GM10248 (cell line): ENCODE measurements around the gene AKAP13.

Experiments
- CTCF ChIA-PET: fragments of 300-600 bp; sonication (Branson Sonifier 250); formaldehyde crosslinking; extraction: SDS; loops from one replicate; lab custom pipeline; 2021; ENCODE audit warnings: antibody characterized with exemption; lab: Yijun Ruan, JAX
- POLR2A ChIA-PET: fragments of 350-650 bp; sonication (Branson Sonifier 250); formaldehyde crosslinking; extraction: SDS; loops from one replicate; lab custom pipeline; 2020; ENCODE audit warnings: antibody characterized with exemption; lab: Yijun Ruan, JAX
- DNase-seq: peaks from one replicate; pipeline ENCODE4 v3.0.0; 2012; ENCODE audit errors: extremely low spot score
- TF ChIP-seq, protein P1 (sequence below): IDR thresholded peaks from 2 replicates; pipeline ENCODE4 v1.5.1; 2012; ENCODE audit warnings: mild to moderate bottlenecking, low read depth; ENCODE audit errors: extremely low read depth, missing control alignments, control extremely low read depth

The AKAP13 gene

DNA sequence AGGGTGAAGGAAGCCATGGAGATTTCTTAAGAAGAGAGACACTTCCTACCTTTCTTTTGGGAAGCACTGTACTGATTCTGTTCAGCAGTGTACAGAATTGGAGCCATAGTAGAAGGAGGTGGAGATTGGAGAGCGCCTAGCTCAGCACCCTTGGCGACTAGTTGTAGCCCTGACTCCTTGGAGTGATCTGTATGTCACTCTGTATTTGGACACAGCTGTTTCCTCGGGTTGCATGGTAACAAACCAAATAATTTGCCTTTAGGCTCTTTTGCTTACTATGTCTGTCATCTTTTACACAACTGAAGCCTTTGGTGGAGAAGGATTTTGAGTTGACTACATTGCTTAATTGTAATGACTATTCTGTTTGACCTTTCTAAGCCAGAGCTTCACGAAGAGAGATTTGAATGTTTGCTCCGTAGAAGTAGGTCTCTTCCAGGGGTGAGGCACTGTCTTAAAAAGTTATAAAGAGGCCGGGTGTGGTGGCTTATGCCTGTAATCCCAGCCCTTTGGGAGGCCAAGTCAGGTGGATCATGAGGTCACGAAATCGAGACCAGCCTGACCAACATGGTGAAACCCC, 77.1 kb downstream of the AKAP13 start:
- ChIA-PET POLR2A (interaction anchor here (0.7 to 1.7 kb wide), 4 partner anchors 18 to 76 kb away, joined by 3 to 8 read pairs (median 4); no protein-coding TSS in a partner anchor), CTCF (interaction anchor here (0.7 to 2.1 kb wide), 9 partner anchors 11 to 91 kb away, joined by 3 to 8 read pairs (median 4); no protein-coding TSS in a partner anchor)
- DNase-seq: peak; percentile 63
- TF ChIP-seq, protein P1, sequence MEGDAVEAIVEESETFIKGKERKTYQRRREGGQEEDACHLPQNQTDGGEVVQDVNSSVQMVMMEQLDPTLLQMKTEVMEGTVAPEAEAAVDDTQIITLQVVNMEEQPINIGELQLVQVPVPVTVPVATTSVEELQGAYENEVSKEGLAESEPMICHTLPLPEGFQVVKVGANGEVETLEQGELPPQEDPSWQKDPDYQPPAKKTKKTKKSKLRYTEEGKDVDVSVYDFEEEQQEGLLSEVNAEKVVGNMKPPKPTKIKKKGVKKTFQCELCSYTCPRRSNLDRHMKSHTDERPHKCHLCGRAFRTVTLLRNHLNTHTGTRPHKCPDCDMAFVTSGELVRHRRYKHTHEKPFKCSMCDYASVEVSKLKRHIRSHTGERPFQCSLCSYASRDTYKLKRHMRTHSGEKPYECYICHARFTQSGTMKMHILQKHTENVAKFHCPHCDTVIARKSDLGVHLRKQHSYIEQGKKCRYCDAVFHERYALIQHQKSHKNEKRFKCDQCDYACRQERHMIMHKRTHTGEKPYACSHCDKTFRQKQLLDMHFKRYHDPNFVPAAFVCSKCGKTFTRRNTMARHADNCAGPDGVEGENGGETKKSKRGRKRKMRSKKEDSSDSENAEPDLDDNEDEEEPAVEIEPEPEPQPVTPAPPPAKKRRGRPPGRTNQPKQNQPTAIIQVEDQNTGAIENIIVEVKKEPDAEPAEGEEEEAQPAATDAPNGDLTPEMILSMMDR: no peak

DNA sequence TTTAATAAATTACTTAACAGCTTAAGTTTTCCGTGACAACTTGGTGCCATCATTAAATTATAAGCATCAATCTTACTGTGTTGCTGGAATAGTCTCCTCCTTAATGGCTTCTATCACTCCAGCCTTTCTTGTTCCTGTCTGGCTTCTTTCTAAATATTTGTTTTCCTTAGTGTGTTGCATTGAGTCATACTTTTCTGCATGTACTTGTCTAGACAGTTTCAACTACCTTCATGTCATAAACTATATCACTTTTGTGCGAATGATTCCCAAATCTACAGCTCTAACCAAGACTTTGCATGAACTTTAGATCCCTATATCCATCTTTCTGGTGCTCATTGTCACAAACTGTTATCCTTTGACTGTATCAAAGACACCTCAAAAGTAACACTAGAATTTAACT, 78.4 kb downstream of the AKAP13 start:
- ChIA-PET CTCF (interaction anchor here (1.0 to 2.0 kb wide), 2 partner anchors 10 to 30 kb away, joined by 3 to 8 read pairs; no protein-coding TSS in a partner anchor), POLR2A (no interaction called here)
- TF ChIP-seq, protein P1: no peak
- no peak for DNase-seq

DNA sequence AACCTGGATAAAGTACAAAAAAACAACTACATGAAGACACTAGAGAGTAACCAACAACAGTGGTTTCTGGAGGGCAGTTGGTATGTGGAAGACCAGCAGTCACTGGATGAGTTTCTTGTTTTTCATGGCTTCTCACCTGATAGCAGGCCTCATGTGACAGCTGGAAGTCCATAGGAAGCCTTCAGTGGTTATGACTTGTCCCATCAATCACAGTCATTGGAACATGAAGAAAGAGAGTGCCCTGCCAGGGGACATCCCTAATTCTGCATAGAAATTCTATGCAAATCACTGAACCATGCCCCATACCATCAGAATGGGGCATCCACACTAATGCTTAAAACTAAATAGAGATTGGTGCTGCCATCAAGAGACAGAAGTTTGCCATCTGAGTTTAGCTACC, 81.6 kb downstream of the AKAP13 start:
- DNase-seq: no peak
- TF ChIP-seq, protein P1: no peak
- ChIA-PET CTCF (interaction anchor here (1.3 to 2.0 kb wide), 3 partner anchors 9 to 172 kb away, joined by 3 to 8 read pairs (median 7); no protein-coding TSS in a partner anchor), POLR2A (no interaction called here)

DNA sequence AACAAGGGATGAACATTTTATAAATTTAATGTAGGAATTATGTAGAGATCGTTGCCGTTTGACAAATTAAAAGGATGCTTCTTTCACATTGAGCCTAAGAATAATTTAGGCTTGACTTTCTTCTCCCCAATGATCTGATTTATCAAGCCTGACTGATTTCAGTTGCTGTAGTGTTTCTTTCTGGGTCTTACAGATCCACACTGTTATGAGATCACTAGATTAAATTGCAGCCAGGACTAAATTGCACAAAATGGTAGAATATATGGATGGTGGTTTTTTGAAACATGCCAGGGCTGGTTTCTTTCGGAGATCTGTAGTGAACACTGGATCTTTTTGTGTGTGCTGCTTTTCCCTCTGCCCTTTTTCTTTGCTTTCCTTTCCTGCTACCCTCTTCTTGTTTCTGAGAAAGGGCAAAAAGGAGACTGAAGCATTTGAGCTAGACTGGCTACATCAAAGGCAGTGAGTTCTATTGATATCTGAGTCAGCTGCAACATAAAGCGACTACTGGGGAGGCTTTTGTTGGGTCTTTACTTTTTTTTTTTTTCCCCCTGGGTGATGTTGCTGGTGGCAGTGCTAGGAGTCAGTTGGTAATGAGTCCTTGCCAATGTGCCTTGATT, 83.0 kb downstream of the AKAP13 start:
- POLR2A ChIA-PET: no interaction called here
- no peak for DNase-seq
- TF ChIP-seq, protein P1: no peak
- CTCF ChIA-PET: interaction anchor here (0.9 to 1.3 kb wide), 2 partner anchors 12 to 36 kb away, joined by 3 to 4 read pairs; no protein-coding TSS in a partner anchor

DNA sequence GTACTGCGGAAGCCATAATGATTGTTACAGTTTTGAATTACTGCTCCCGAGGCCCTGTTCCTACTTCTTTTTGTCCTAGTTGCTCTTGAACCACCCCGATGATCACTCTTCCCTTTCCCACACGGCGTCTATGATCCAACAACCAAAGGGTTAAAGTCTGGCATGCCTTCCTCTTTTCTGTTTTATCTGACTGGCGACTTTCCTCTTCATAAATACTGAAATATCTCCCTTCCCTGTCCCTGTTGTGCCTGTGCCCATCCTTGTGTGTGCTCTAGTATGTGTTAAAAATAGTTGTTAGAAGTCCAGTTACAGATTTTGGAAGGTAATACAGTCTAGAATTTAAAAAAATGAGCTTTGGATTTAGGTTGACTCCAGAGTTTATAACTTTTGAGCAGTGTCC, 83.6 kb downstream of the AKAP13 start:
- ChIA-PET CTCF (interaction anchor here (0.9 to 1.3 kb wide), 2 partner anchors 11 to 35 kb away, joined by 3 to 4 read pairs; no protein-coding TSS in a partner anchor), POLR2A (no interaction called here)
- DNase-seq: no peak
- TF ChIP-seq, protein P1: no peak

DNA sequence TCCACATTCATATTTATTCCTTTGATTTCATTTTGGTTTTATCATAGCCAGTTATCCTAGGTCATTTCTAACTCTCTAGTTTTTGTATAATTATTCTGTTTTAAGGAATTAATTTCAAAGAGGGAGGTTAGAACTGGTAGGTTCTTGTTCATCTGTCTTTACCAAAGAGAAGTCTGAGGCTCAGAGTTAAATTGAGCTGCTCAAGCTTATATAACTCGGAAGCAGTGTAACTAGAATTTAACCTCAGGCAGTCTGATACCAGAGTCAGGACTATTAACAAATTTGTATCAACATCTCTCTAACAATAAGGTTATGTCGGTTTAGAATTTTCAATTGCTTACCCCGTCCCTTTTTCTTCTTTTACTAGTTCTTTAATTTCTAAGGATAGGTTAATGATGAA, 84.1 kb downstream of the AKAP13 start:
- TF ChIP-seq, protein P1: no peak
- ChIA-PET POLR2A (interaction anchor here (0.7 kb wide), 1 partner anchor 12 kb away, joined by 3 read pairs; no protein-coding TSS in a partner anchor), CTCF (interaction anchor here (0.9 to 1.3 kb wide), 2 partner anchors 11 to 35 kb away, joined by 3 to 4 read pairs; no protein-coding TSS in a partner anchor)
- no peak for DNase-seq
